ENCODE measurements around the gene VSTM4. TPM values are rescaled to one million over a fixed set of nuclear protein-coding genes. Genes with fewer than 3 reads are reported as not detected.

VSTM4 gene
- total RNA-seq, 1 experiment from 2014 or later, result 0.07 TPM

DNA sequence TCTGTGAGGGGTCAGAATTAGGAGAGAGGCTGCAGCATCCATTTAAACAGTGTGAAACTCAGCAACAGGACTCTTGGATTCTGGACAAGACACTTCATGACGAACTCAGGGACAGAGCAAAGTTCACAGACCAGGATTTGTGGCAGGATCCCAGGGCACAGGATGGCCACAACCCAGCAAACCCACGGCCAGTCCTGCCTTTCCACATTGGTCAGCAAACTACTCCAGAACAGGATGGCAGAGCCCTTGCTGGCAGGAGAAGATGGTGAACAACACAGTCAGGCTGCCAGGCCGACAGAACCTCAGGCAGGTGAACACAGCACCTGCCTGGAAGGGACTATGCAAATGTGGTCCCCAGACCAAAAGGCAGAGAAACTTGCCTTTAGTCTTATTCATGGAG is 34.4 kb downstream of the VSTM4 start:
- ChIA-PET RAD21 (ENCODE audit: low non-redundant PET in 1 of 2, low total read pairs in 2 of 2, uncharacterized antibody in 2 of 2, unreplicated experiment in 2 of 2) (no interaction called here), POLR2A (no interaction called here), CTCF (no interaction called here)
- Histone ChIP-seq H3K27me3 (ENCODE audit: insufficient read depth, low read length) (peaks cover 58% of the 10 kb centered on the region), H3K4me3 (replicated peaks in 1 of 2; ENCODE audit: low read depth in 1 of 2, low read length in 2 of 2) (no peak overlapping the region), H2AFZ (ENCODE audit: low read depth, low read length, poor library complexity, severe bottlenecking) (no peak overlapping the region), H3K9ac (ENCODE audit: low read length) (no peak overlapping the region), H3K4me2 (ENCODE audit: low read length) (no peak overlapping the region), H3K79me2 (ENCODE audit: insufficient read depth, low read length) (no peaks in the 10 kb centered on the region), H3K27ac (ENCODE audit: low read depth, low read length) (no peak overlapping the region), H3K9me2 (ENCODE audit: insufficient read depth) (no peaks in the 10 kb centered on the region), H3K4me1 (ENCODE audit: control insufficient read depth in 1 of 2, insufficient read depth in 2 of 2, low read length in 2 of 2) (no peaks in the 10 kb centered on the region), H4K20me1 (ENCODE audit: insufficient read depth) (no peaks in the 10 kb centered on the region), H3K36me3 (ENCODE audit: control insufficient read depth in 1 of 2, insufficient read depth in 2 of 2, low read length in 2 of 2) (no peaks in the 10 kb centered on the region), H3K9me3 (ENCODE audit: control insufficient read depth in 1 of 2, insufficient read depth in 1 of 2, low read depth in 1 of 2, low read length in 2 of 2) (no peaks in the 10 kb centered on the region)
- no peak for ATAC-seq
- DNase-seq (ENCODE audit: low read depth, low spot score), result no peak
- TF ChIP-seq EZH2 (IDR thresholded peaks at IDR 0.05), result no peak
- TF ChIP-seq, protein P1, sequence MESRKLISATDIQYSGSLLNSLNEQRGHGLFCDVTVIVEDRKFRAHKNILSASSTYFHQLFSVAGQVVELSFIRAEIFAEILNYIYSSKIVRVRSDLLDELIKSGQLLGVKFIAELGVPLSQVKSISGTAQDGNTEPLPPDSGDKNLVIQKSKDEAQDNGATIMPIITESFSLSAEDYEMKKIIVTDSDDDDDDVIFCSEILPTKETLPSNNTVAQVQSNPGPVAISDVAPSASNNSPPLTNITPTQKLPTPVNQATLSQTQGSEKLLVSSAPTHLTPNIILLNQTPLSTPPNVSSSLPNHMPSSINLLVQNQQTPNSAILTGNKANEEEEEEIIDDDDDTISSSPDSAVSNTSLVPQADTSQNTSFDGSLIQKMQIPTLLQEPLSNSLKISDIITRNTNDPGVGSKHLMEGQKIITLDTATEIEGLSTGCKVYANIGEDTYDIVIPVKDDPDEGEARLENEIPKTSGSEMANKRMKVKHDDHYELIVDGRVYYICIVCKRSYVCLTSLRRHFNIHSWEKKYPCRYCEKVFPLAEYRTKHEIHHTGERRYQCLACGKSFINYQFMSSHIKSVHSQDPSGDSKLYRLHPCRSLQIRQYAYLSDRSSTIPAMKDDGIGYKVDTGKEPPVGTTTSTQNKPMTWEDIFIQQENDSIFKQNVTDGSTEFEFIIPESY (IDR thresholded peaks at IDR 0.05; ENCODE audit: extremely low read depth, insufficient replicate concordance, low read length), result no peak
- TF ChIP-seq RAD21 (IDR thresholded peaks at IDR 0.05; ENCODE audit: low read depth), result no peak
- TF ChIP-seq EZH2phosphoT487 (IDR thresholded peaks at IDR 0.05; ENCODE audit: borderline replicate concordance), result no peak
- intact Hi-C loops (cut with micrococcal nuclease), result no loop called here
- BruUV-seq (replicated peaks), result no TSS peak

DNA sequence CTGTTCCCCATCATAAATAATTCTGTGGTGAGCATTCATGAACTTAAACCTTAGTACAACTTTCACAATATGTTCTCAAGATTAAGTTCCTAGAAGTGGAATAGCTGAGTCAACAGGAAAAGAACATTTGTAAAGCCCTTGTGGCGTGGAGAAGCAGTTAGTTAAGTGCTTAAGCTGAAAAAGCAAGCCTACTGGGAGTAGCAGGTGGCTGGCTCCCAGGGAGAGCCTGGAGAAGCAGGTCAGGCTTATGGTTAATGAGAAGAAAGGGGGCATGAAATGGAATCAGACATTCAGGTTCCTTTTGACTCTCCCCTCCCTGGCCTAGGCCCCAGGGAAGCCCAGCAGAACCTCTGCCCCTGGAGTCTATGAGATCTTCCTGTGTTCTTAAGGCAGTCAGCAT is 35.3 kb downstream of the VSTM4 start:
- POLR2A ChIA-PET, result no interaction called here
- no peaks in the 10 kb centered on the region for H3K9me3 ChIP-seq (ENCODE audit: control insufficient read depth in 1 of 2, insufficient read depth in 1 of 2, low read depth in 1 of 2, low read length in 2 of 2)
- H3K27ac ChIP-seq (ENCODE audit: low read depth, low read length), result no peak overlapping the region
- no peaks in the 10 kb centered on the region for H3K36me3 ChIP-seq (ENCODE audit: control insufficient read depth in 1 of 2, insufficient read depth in 2 of 2, low read length in 2 of 2)
- H4K20me1 ChIP-seq (ENCODE audit: insufficient read depth), result no peaks in the 10 kb centered on the region
- RAD21 ChIA-PET (ENCODE audit: low non-redundant PET in 1 of 2, low total read pairs in 2 of 2, uncharacterized antibody in 2 of 2, unreplicated experiment in 2 of 2), result no interaction called here
- H3K9ac ChIP-seq (ENCODE audit: low read length), result no peak overlapping the region
- H3K4me1 ChIP-seq (ENCODE audit: control insufficient read depth in 1 of 2, insufficient read depth in 2 of 2, low read length in 2 of 2), result no peaks in the 10 kb centered on the region
- no peak overlapping the region for H3K4me2 ChIP-seq (ENCODE audit: low read length)
- BruUV-seq (replicated peaks), result no TSS peak
- no peak for DNase-seq (ENCODE audit: low read depth, low spot score)
- CTCF ChIA-PET, result no interaction called here
- ATAC-seq, result no peak
- no peak overlapping the region for H2AFZ ChIP-seq (ENCODE audit: low read depth, low read length, poor library complexity, severe bottlenecking)
- no peak overlapping the region for H3K4me3 ChIP-seq (replicated peaks in 1 of 2; ENCODE audit: low read depth in 1 of 2, low read length in 2 of 2)
- peaks cover 59% of the 10 kb centered on the region for H3K27me3 ChIP-seq (ENCODE audit: insufficient read depth, low read length)
- TF ChIP-seq, protein P2, sequence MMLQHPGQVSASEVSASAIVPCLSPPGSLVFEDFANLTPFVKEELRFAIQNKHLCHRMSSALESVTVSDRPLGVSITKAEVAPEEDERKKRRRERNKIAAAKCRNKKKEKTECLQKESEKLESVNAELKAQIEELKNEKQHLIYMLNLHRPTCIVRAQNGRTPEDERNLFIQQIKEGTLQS (IDR thresholded peaks at IDR 0.05), result no peak
- TF ChIP-seq SRF (IDR thresholded peaks at IDR 0.05; ENCODE audit: low read depth), result no peak
- no peak for TF ChIP-seq EZH2 (IDR thresholded peaks at IDR 0.05)
- TF ChIP-seq CBX3 (IDR thresholded peaks at IDR 0.05; ENCODE audit: low read depth), result no peak
- no peak for TF ChIP-seq SIN3A (IDR thresholded peaks at IDR 0.05; ENCODE audit: low read depth)
- TF ChIP-seq SP1 (IDR thresholded peaks at IDR 0.05; ENCODE audit: low read depth), result no peak
- TF ChIP-seq ZFX (IDR thresholded peaks at IDR 0.05), result no peak
- TF ChIP-seq RAD21 (IDR thresholded peaks at IDR 0.05; ENCODE audit: low read depth), result no peak
- TF ChIP-seq YY1 (IDR thresholded peaks at IDR 0.05; ENCODE audit: extremely low read depth, insufficient replicate concordance, low read depth, low read length), result no peak
- TF ChIP-seq, protein P1 (IDR thresholded peaks at IDR 0.05; ENCODE audit: extremely low read depth, insufficient replicate concordance, low read length), result no peak
- TF ChIP-seq, protein P3, sequence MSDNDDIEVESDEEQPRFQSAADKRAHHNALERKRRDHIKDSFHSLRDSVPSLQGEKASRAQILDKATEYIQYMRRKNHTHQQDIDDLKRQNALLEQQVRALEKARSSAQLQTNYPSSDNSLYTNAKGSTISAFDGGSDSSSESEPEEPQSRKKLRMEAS (IDR thresholded peaks at IDR 0.05), result no peak
- no peak for TF ChIP-seq EGR1 (IDR thresholded peaks at IDR 0.05; ENCODE audit: low read depth)
- TF ChIP-seq EZH2phosphoT487 (IDR thresholded peaks at IDR 0.05; ENCODE audit: borderline replicate concordance), result no peak
- H3K9me2 ChIP-seq (ENCODE audit: insufficient read depth), result no peaks in the 10 kb centered on the region
- intact Hi-C loops (cut with micrococcal nuclease), result no loop called here
- no peaks in the 10 kb centered on the region for H3K79me2 ChIP-seq (ENCODE audit: insufficient read depth, low read length)
